CD4-positive, alpha-beta T cell treated with Interleukin-4 for 4 hours (primary cell): ENCODE data around the gene FER.
"Not testable (repeated sequence)": the region's sequence is repeated elsewhere in the genome, so short reads cannot be mapped to it uniquely, and the experiment has no call there.

Source experiments
- DNase-seq: peaks from one replicate; pipeline ENCODE4 v3.0.0-alpha.2; 2020

FER gene

GRCh38 chr5:108989761-108990392, 242.2 kb downstream of the FER start:
- DNase-seq: no peak

DNA sequence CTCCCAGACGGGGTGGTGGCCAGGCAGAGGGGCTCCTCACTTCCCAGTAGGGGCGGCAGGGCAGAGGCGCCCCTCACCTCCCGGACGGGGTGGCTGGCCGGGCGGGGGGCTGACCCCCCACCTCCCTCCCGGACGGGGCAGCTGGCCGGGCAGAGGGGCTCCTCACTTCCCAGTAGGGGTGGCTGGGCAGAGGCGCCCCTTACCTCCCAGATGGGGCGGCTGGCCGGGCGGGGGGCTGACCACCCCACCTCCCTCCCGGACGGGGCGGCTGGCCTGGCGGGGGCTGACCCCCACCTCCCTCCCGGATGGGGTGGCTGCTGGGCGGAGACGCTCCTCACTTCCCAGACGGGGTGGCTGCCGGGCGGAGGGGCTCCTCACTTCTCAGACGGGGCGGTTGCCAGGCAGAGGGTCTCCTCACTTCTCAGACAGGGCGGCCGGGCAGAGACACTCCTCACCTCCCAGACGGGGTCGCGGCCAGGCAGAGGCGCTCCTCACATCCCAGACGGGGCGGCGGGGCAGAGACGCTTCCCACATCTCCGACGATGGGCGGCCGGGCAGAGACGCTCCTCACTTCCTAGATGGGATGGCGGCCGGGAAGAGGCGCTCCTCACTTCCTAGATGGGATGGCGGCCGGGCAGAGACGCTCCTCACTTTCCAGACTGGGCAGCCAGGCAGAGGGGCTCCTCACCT, 244.8 kb downstream of the FER start:
- DNase-seq: not testable (repeated sequence)

GRCh38 chr5:108993440-108993839, 245.7 kb downstream of the FER start:
- DNase-seq: not testable (repeated sequence)

- no peak for DNase-seq
Observed at GRCh38 chr5:108997720-108998119, 250.0 kb downstream of the FER start.

DNA sequence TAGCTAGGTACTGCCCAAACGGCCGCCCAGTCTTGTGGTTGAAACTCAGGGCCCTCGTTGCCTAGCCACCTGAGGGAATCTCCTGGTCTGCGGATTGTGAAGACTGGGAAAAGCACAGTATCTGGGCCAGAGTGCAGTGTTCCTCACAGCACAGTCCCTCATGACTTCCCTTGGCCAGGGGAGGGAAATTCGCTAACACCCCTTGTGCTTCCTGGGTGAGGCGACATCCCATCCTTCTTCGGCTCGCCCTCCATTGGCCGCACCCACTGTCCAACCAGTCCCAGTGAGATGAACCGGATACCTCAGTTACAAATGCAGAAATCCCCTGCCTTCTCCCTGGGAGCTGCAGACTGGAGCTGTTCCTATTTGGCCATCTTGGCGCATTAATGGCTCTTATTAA, 250.5 kb downstream of the FER start:
- DNase-seq: no peak

DNA sequence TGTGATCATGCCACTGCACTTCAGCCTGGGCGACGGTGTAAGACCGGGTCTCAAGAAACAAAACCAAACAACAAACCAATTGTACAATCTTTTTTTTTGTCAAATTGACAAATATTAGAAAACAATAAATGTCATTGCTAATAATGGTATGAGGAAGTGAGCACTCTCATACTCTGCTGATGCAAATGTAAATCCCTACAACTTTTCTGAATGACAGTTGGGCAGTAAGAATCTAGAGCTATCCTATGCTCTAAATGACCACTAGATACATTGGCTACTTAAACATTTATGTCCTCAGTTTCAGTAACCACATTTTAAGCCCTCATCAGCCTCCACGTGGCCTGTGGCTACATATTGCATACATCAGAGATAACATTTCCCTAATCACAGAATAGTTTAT, 256.2 kb downstream of the FER start:
- DNase-seq: no peak

- DNase-seq: no peak
Observed at GRCh38 chr5:109005297-109006009, 257.8 kb downstream of the FER start.

DNA sequence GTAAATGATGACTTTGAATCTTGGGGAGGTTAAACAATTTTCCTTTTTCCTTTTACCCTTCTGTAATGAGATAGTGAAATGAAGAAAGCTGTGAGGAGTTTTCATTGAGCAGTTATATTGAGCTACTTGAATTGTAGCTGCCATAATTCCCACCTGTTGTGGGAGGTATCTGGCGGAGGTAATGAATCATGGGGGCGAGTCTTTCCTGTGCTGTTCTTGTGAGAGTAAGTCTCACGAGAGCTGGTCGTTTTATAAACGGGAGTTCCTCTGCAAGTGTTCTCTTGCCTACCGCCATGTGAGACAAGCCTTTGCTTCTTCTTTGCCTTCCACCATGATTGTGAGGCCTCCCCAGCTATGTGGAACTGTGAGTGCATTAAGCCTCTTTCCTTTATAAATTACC, 258.4 kb downstream of the FER start:
- no peak for DNase-seq

DNA sequence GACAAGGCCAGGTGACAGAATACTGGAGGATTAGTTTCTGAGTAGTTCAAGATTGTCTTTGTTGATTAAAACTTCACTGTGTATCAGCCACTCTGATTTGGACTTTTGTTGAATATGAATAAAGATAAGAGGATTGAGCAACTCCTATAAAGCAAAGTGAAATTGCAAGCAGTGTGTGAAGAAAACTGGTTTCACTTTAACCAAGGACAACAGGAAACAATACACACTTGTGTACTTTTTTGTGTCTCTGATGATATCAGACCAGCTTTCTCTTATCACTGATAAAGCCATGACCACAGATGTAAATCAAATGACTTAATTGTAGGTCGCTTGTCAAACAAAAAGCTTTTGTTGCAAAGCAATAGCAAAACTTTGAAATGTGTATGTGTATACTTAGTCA, 268.6 kb downstream of the FER start:
- DNase-seq: no peak

DNA sequence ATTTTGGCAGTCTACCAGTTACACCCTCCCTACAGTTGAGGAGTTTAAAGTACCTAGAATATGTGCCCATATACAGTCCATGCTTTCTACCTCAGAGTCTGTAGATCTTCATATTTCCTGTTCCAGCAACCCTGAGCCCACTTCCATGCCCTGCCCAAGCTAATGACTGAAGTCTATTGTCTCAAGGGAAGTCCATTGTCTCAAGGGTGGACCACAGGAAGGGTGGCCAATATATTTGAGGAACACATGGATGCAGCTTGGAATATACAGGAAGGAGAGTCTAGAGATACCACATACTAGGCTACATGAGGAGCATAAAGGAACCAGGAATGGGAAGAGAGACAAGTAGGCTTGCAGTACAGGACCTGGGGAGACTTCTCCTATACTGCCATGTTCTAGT, 274.4 kb downstream of the FER start:
- no peak for DNase-seq

DNA sequence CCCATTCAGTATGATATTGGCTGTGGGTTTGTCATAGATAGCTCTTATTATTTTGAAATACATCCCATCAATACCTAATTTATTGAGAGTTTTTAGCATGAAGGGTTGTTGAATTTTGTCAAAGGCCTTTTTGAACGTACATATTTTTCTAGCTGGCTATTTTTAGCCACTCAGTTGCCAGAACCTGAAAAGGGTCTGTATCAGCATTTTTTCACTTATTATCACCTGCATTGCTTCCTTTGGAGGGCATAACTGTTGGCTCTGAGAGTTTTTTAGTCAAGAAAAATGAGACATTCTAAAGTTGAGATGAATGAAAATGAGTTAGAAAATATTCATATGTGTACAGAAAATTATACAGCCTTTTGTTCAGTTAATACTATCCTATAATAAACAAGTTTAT, 278.0 kb downstream of the FER start:
- not testable (repeated sequence) for DNase-seq

DNA sequence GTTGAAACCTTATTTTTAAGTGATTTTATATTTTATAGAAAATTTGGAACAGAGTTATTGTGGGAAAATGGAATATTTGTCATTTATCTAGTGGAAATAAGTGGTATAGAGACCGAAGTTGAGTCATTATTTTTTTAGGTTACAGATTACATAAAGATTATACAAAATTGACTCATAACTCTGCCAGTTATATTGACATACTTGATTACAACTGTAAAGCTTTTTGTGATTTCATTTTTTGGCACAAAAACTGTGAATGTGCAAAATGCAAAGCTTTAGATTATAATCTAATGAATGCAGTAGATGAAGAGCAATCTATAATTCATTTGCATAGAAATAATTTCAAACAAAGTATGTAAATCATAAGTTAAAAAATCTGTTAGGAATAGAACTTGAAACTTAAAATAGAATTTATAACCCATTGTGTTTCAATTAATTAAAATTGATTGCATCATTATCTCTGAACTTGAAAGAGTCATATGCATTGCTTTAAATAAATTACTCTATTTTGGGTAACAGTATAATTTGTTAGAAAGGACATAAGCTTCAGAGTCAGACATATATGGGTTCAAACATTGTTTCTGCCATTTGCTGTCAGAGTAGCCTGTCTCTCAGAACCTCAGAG, 280.4 kb downstream of the FER start:
- DNase-seq: no peak

DNA sequence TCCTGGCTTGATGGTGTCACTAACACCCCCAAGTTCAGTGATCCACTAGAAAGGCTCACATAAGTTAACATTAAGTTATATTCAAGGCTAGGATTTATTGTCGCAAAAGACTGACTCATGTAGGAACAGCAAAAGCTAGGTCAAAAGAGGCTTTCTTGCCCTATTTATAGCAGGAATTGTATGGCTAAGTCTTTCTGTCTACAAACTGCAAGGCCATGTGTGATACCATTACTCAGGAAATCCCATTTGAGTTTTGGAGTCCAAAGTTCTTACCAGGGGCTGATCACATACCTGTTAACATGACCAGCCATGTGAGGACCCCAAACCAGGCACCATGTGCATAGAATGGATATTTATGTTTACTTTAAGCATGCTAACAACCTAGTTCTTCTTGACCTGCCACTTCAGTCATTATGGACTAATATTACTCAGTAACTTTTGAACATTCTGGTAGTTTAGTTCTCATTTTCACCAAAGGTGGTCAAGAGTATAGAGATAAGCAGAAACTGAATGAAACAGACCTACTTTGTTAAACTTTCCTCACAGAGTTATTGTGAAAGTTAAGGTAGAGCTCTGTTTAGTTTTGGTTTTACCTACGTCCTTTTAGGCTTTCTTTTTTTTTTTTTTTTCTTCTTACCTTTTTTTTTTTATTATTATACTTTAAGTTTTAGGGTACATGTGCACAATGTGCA, 281.1 kb downstream of the FER start:
- no peak for DNase-seq

DNA sequence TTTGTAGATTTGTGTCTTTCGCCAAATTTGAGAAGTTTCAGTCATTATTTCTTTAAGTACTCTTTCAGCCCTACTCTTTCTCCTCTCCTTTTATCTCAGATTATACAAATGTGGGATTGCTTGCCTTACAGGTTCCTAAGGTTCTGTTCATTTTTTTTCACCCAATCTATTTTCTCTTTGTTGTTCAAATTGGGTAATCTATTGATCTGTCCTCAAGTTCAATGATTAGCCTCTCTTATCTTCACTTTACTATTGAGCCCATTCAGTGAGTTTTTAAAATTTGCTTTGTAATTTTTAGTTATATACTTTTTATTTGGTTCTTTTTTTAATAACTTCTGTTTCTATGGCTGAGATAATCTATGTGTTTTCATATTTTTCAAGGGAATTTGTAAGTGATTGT, 282.1 kb downstream of the FER start:
- no peak for DNase-seq

GRCh38 chr5:109030360-109031143, 282.9 kb downstream of the FER start:
- no peak for DNase-seq

DNA sequence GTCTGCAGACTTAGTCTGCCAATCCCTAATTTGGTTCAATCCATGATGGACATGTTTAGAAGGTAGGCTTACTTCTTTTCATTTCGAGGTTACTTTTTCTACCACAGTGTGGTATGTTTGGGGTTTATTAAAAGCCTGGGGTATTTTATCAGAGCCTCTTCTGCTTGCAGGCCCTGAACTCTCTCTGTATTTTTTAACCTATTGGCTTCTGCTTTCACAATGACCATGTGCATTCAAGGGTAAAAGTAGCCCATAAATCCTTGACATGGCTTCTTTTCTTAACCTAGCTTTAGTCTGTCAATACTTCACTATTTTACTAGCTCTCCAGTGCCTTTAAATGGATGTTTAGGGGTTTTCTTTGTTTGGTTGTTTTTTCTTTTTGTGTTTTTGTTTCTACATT, 286.6 kb downstream of the FER start:
- DNase-seq: no peak

GRCh38 chr5:109035436-109035835, 287.7 kb downstream of the FER start:
- no peak for DNase-seq

GRCh38 chr5:109038209-109038840, 290.6 kb downstream of the FER start:
- no peak for DNase-seq

DNA sequence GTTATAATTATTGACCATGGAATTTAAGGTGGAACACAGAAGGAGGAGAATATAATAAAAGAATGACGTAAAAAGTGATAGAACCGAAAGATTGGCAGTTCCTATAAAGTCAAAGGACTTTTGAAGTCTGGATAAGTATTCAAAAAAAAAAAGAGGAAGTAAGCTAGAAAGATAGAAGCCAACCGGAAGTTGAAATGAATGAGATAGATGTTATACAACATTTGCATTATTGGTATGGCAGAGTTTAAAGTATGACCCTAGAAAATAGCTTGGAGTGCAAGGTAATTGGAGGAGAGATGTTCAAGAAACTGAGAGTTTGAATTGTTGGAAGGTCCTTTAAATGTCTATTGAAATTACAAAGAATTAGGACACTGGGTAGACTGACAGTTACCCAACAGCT, 293.6 kb downstream of the FER start:
- no peak for DNase-seq

GRCh38 chr5:109045710-109046109, 298.0 kb downstream of the FER start:
- DNase-seq: no peak

DNA sequence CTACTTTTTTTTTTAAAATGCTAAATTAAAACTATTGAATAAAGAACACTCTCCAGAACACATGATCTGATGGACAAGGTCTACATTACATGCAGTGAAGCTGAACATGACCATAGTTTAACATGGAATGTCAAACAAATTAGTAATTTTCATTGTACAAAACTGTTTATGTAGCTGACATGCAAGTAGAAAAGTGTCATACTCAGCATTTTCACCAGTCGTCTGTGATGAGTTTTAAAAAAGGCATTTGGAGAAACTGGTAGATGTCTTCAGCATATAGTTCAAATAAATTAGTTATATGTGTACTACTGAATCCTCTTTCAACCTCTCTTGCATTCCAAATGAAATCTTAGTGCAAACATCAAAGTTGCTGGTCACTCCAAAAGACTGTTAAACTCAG, 301.9 kb downstream of the FER start:
- DNase-seq: no peak

DNA sequence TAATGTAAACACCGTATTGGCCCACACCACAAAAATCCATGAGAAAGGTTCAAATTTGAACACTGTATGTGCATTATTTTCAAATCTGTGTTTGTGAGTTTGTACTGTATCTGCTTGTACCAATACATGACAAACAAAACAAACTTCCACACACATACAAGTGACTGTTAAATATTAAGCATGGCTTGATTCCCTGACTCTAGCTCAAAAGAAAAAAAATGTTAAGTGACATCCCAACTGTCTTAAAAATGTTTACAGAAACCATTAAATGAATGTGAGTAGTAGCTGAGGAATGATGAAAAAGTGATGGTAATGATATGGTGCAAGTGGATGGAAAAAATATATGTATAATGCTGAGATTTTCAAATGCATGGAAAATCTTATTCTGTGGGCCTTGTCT, 302.6 kb downstream of the FER start:
- not testable (repeated sequence) for DNase-seq
